Right ventricle myocardium superior (tissue), 1 donor: ENCODE results near the gene CEP95. TPM values are rescaled to one million over a fixed set of nuclear protein-coding genes. Genes with fewer than 3 reads are reported as not detected.
"Not testable (repeated sequence)": the region's sequence is repeated elsewhere in the genome, so short reads cannot be mapped to it uniquely, and the experiment has no call there.

ENCODE experiments used
- ATAC-seq: fragments of 200-7000 bp; cut with Tn5 transposase; one replicate; pipeline ENCODE4 v1.9.1; 2020; ENCODE audit warnings: mild to moderate bottlenecking; ENCODE audit not compliant: poor library complexity
- DNase-seq: peaks from one replicate; pipeline ENCODE4 v3.0.0-alpha.2; 2020
- intact Hi-C: fragments of 100-400 bp; cut with DNase I; formaldehyde crosslinking; loops from one replicate; pipeline ENCODE4 v1.11.2; 2022
- total RNA-seq: library from RNA; stranded (reverse); fragmentation: NEBNext Ultra II Directional; extraction: Animal tissue kit (Norgen Biotek cat#: 25700); gene quantifications from one replicate; pipeline ENCODE4 v1.2.1, GENCODE V29; 2021
- donor health status: DM: no; HTN: yes; CAD: no; lungs with severe emphysema.

CEP95 gene
- total RNA-seq, 1 donor from 2014 or later, result 11.2 TPM

DNA sequence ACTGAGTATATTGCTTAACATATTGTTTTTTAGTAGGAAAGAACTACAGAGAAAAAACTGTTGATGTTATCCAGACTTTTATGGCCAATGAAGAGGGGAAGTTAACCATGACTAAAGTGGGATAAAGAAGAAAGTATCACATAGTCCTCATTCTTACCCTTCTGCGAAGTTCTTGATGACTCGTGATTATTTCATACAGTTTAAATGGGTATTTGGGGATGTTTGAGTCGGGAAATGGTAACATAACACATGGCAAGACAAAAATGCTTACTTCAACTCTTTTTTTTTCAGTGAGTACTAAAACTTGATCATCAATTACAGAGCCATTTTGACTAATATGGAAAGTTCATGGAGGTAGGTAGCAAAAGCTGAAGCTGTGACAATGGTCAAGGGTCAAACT, 14.8 kb upstream of the CEP95 start:
- ATAC-seq (no peak), DNase-seq (no peak)
- intact Hi-C loops, result no loop called here

GRCh38 chr17:64492481-64493109, 14.2 kb upstream of the CEP95 start:
- intact Hi-C loops, result no loop called here
- DNase-seq (no peak), ATAC-seq (no peak)

- intact Hi-C loops, result no loop called here
- ATAC-seq, result no peak
- DNase-seq, result no peak
Measured at GRCh38 chr17:64494121-64494520, 12.7 kb upstream of the CEP95 start.

GRCh38 chr17:64495300-64495699, 11.5 kb upstream of the CEP95 start:
- ATAC-seq, DNase-seq, intact Hi-C loops: not testable (repeated sequence)

DNA sequence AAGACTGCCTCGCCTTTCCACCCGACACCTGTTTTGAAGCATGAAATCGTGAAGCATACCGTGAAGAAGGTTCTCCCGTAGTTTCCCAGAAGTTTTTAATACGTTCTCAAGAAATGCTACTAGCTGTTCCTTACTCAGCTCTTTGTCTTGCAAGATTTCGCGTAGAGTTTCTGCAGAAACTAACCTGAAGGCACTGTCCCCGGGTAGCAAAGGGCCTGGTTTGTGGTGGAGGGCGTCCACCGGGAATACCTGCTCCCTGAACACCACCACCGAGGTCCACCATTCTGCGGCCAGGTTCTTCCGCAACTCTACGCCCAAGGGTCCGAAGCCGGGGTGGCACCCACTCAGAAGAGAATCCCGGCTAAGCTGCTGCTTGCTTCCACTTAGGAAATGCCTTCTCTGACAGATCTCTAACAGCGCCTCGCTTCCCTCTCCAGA, 10.4 kb upstream of the CEP95 start:
- DNase-seq (no peak), ATAC-seq (no peak)
- intact Hi-C loops, result no loop called here

DNA sequence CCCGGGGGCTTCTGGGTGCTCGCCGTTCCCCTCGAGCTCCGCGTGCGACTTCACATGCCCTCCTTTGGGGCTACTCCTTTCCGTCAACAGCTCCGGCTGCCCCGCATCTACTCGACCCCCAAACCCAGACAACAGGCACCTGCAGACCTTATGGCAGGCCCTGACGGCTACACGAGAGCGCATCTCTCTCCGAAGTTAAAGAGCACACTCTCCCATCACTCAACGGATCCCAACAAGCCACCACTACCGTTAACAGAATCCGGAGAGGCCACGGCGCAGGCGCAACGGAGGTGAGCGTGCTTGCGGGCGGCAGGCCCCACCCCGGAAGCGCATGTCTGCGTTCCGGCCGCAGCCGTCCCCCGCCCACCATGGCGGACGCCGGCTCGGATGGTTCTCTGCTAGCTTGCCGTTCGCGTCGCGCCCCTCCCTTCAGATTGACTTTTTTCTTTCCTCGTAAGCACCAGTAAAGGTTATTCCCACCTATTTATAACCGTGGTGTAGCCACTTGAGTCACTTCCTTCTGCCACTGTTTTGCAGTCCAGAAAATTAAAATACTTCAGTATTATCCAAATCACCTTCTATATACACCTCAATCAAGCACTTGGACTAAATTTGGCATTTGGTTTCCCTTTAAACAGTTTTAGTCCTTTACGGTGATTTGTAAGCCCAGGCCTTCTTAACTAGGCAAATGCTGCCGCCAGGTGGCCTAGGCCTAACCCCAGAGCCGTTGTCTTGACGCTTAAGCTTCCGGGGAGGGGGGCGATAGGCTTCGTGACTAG, 9.8 kb upstream of the CEP95 start, which contains the start of gene POLG2:
Gene POLG2 (minus strand): TSS at position 269 of the 779 bp plus-strand sequence. CDS start 86 bp downstream, at position 183.
- intact Hi-C loops, result no loop called here
- ATAC-seq, result peak; percentile 97

DNA sequence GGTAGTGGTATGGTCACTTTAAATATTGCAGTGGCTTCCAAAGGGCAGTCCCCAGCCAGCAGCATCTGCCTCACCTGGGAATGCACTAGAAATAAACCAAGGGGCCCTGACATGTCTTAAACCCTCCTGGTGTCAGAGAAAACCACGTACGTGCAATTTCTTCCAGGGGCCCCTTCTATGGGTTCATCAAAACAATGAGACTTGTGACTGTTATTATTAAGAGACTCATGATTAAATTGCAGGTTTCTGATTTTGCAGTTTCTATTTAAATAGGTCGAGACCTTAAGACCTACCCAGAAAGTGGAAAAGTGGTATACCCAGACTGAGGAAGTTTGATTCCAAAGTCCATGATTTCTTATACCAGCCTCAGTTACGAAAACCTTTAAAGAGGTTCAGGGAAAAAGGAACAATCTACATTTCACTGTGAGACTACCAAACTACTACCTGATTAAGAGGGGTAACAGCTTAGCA, 9.2 kb upstream of the CEP95 start:
- intact Hi-C loops, result no loop called here
- no peak for ATAC-seq
- DNase-seq, result no peak

More for the DNA sequence above, 9.8 kb upstream of the CEP95 start, which contains the start of gene POLG2:
- peak; percentile 98 for DNase-seq

- intact Hi-C loops, result no loop called here
- DNase-seq (no peak), ATAC-seq (no peak)
Measured at GRCh38 chr17:64498308-64499203, 8.2 kb upstream of the CEP95 start.

GRCh38 chr17:64499805-64500486, 6.8 kb upstream of the CEP95 start:
- ATAC-seq, result no peak
- intact Hi-C loops, result no loop called here
- DNase-seq, result no peak

DNA sequence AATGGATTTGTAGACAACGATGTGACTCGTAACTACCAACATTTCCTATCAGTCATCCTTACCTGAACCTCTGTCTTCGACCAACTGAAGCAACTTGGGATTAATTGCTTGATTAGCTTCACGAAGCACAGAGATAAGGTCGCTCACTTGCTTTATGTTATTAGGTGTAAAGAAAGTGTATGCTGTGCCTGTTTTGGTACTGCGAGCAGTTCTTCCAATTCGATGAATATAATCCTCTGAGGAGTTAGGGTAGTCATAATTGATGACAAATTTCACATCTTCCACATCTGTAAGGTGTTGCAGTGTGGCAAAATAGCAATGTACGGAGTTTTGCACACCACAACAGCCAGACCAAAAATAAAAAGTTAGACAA, 6.3 kb upstream of the CEP95 start:
- ATAC-seq, result no peak
- intact Hi-C loops, result no loop called here
- DNase-seq, result no peak

- no peak for DNase-seq
- ATAC-seq, result no peak
- intact Hi-C loops, result no loop called here
Measured at GRCh38 chr17:64500862-64501765, 5.7 kb upstream of the CEP95 start.

- no peak for DNase-seq
- no peak for ATAC-seq
- intact Hi-C loops, result no loop called here
Measured at GRCh38 chr17:64502021-64502420, 4.8 kb upstream of the CEP95 start.

DNA sequence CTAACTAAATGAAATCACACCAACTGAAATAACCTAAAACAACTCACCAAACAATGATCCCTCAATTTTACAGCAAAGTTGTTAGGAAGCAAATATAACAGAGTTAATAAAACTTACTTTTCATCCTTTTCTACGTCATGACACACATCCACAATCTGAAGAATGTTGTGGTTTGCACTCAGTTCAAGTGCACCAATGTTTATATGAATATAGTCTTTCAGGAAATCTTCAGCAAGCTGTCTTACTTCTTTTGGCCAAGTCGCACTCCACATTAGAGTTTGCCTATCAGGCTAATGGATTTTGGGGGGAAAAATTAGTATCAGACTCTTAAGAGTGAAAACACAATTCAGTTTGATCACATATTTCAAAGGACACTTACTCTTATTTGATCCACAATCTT, 4.0 kb upstream of the CEP95 start:
- DNase-seq (no peak), ATAC-seq (no peak)
- intact Hi-C loops, result no loop called here

DNA sequence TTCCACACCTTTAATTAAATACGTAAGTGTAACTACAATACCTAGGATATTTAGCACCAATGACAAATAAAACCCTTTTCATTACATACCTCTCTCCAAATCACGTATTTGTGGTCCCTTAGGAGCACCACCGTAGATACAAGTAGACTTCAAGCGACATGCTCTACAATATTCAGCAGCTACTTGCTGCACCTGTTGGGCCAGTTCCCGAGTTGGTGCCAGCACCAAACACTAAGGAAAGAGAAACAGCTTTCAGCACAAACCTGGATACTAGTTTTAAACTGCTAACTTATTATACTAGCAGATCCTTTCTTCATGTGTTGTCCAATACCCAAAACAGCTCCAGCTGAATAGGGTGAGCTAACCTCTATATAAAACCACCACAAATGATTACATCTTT, 3.4 kb upstream of the CEP95 start:
- ATAC-seq (no peak), DNase-seq (no peak)
- intact Hi-C loops, result no loop called here

GRCh38 chr17:64503821-64504768, 2.7 kb upstream of the CEP95 start:
- intact Hi-C loops, result no loop called here
- ATAC-seq (no peak), DNase-seq (no peak)

GRCh38 chr17:64504769-64505339, 1.9 kb upstream of the CEP95 start:
- intact Hi-C loops, result no loop called here
- ATAC-seq (no peak), DNase-seq (no peak)
